Upper lobe of left lung (tissue), 6 donors: ENCODE results near the gene TAF8. TPM values are rescaled to one million over a fixed set of nuclear protein-coding genes. Genes with fewer than 3 reads are reported as not detected.
A peak's percentile ranks its signal among the peaks of the same experiment; 100 is the strongest.

ENCODE experiments used
- ATAC-seq, 2 donors: fragments of 200-7000 bp; cut with Tn5 transposase; one replicate each; pipeline ENCODE4 v1.9.1; 2022; ENCODE audit warnings: mild to moderate bottlenecking in 2 of 2, moderate library complexity in 2 of 2; ENCODE audit not compliant: low FRiP score in 2 of 2
- DNase-seq, 2 donors: peaks; one replicate each; pipeline ENCODE4 v3.0.0-alpha.2; 2019 to 2020
- H3K27ac ChIP-seq, 4 donors: fragments of 200-600 bp; sonication (generic); one replicate each; pipeline ENCODE4 v1.5.1; 2016 to 2019
- H3K27me3 ChIP-seq, 4 donors: fragments of 200-600 bp; sonication (generic); one replicate each; pipeline ENCODE4 v1.5.1; 2017 to 2019
- H3K36me3 ChIP-seq, 4 donors: fragments of 200-600 bp; sonication (generic); one replicate each; pipeline ENCODE4 v1.5.1; 2016 to 2019
- H3K4me1 ChIP-seq, 4 donors: fragments of 200-600 bp; sonication (generic); one replicate each; pipeline ENCODE4 v1.5.1; 2018 to 2019
- H3K4me3 ChIP-seq, 4 donors: fragments of 200-600 bp; sonication (generic); one replicate each; pipeline ENCODE4 v1.5.1; 2017 to 2019; ENCODE audit warnings: mild to moderate bottlenecking in 2 of 4, moderate library complexity in 1 of 4
- H3K9me3 ChIP-seq, 4 donors: fragments of 200-600 bp; sonication (generic); one replicate each; pipeline ENCODE4 v1.5.1; 2018 to 2019
- EP300 ChIP-seq, 4 donors: sonication (generic); formaldehyde crosslinking; IDR thresholded peaks; one replicate each; pipeline ENCODE4 v1.5.1; 2017; ENCODE audit warnings: antibody characterized with exemption in 4 of 4, control low read depth in 2 of 4
- POLR2A ChIP-seq, 4 donors: fragments of 450-650 bp; IDR thresholded peaks; one replicate each; pipeline ENCODE4 v1.5.1; 2016 to 2017; ENCODE audit warnings: antibody characterized with exemption in 4 of 4, mild to moderate bottlenecking in 2 of 4
- POLR2AphosphoS5 ChIP-seq, 2 donors: sonication (generic); formaldehyde crosslinking; IDR thresholded peaks; one replicate each; pipeline ENCODE4 v1.5.1; 2017; ENCODE audit warnings: antibody characterized with exemption in 2 of 2
- WGBS, 2 donors: methylation state at CpG; one replicate each; pipeline ENCODE4 v1.1.5; 2017 to 2018; 5-methylcytosine and 5-hydroxymethylcytosine counted together
- total RNA-seq, 6 donors: library from RNA; depleted of rRNA in 4 of 6; stranded (reverse); fragments of >200 nt in 4 of 6; gene quantifications; one replicate each; pipeline versions ENCODE4 v1.1.0 to v1.2.1, GENCODE V29; 2016 to 2021
- TF ChIP-seq, protein P1 (sequence below), 6 experiments: fragments of 450-650 bp in 4 of 6; fragments of 200-600 bp in 2 of 6; sonication (generic) in 2 of 6; IDR thresholded peaks; one replicate each; pipeline ENCODE4 v1.5.1; 2016 to 2019; ENCODE audit warnings: antibody characterized with exemption in 6 of 6
- donor health status: DM: no; HTN: no; CAD: no; lungs with moderate emphysema.
- donor health status: DM: no; HTN: yes; CAD: no; lungs with severe emphysema.

TAF8 gene
- total RNA-seq, 6 donors from 2014 or later, result 23.0 to 67.1 (median 34.4) TPM

DNA sequence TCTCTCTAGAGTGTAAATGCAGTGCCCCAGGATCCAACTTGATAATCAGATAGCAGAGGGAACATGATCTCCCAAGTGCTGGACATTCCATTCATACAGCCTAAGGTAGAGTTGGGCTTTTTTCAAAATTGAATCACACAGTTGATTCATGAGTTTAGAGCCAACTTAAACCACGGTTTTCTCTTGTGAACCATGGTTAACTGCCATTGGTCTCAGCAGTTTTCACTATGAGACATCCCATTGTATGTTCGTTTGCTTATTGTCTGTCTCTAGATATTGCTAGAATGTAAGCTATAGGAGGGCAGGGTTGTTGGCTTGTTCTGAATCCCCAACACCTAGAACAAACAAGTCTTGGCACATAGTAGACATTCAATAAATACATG is 37.2 kb upstream of the TAF8 start:
- no peak overlapping the region for H3K4me3 ChIP-seq
- H3K27me3 ChIP-seq, result no peaks in the 10 kb centered on the region
- DNase-seq, result no peak
- WGBS, 2 donors, result 84 to 86% methylated on average over 2 of the region's 2 CpGs
- peaks cover 18 to 44% (median 30%) of the 10 kb centered on the region in 4 donors for H3K4me1 ChIP-seq
- TF ChIP-seq POLR2A (IDR thresholded peaks at IDR 0.05) (no peak), EP300 (IDR thresholded peaks at IDR 0.05) (no peak), POLR2AphosphoS5 (IDR thresholded peaks at IDR 0.05) (no peak)
- TF ChIP-seq, protein P1, sequence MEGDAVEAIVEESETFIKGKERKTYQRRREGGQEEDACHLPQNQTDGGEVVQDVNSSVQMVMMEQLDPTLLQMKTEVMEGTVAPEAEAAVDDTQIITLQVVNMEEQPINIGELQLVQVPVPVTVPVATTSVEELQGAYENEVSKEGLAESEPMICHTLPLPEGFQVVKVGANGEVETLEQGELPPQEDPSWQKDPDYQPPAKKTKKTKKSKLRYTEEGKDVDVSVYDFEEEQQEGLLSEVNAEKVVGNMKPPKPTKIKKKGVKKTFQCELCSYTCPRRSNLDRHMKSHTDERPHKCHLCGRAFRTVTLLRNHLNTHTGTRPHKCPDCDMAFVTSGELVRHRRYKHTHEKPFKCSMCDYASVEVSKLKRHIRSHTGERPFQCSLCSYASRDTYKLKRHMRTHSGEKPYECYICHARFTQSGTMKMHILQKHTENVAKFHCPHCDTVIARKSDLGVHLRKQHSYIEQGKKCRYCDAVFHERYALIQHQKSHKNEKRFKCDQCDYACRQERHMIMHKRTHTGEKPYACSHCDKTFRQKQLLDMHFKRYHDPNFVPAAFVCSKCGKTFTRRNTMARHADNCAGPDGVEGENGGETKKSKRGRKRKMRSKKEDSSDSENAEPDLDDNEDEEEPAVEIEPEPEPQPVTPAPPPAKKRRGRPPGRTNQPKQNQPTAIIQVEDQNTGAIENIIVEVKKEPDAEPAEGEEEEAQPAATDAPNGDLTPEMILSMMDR (IDR thresholded peaks at IDR 0.05), result no peak
- peaks cover 0 to 6% (median 3%) of the 10 kb centered on the region in 4 donors for H3K36me3 ChIP-seq
- no peak overlapping the region for H3K27ac ChIP-seq
- H3K9me3 ChIP-seq, result no peaks in the 10 kb centered on the region
- ATAC-seq, result no peak

DNA sequence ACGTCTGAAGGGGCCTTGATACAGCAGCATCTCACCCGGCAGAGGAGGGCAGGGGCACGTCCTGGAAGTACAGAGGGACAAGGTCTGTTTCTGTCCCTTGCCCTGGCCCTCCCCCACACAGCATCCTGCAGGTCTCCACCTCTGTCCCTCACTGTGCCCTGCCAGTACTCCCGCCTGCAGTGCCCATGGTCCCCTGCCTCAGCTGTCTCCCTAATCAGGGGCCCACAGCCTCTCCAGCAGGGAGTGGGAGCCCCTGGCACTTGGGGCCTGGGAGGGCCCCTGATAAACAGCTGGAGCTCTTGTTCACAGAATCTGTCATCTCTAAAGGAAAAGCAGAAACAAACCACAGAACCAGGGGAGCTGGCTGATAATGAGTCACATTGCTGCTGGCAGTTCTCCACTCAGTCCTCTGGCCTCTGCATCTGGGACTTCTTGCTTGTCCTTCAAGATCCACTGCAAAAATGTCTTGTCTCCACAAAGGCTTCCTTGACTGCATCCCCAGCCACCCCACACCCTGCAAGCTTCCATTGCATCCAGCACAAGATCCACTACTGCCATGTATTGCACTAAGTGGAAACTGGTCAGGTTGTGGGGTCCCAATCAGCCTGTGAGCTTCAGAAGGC is 33.2 kb upstream of the TAF8 start:
- Histone ChIP-seq H3K36me3 (peaks cover 0 to 6% (median 4%) of the 10 kb centered on the region in 4 donors), H3K4me3 (no peak overlapping the region), H3K27ac (no peak overlapping the region), H3K27me3 (no peaks in the 10 kb centered on the region), H3K9me3 (no peaks in the 10 kb centered on the region), H3K4me1 (peaks cover 0 to 13% (median 10%) of the 10 kb centered on the region in 4 donors)
- TF ChIP-seq EP300 (IDR thresholded peaks at IDR 0.05), result no peak
- DNase-seq, result no peak
- 60 to 68% methylated on average over 4 of the region's 4 CpGs for WGBS, 2 donors
- ATAC-seq, result peak; percentile 49 to 53

DNA sequence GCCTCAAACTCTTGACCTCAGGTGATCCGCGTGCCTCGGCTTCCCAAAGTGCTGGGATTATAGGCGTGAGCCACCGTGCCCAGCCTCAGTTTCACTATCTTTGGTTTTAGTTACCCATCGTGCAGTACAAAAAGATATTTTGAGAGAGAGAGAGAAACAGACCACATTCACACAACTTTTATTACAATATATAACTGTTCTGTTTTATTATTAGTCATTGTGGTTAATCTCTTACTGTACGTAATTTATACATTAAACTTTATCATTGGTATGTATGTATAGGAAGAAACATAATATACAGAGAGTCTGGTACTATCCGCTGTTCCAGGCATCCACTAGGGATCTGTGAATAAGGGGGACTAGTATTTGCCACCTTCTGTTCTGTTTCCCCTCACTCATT is 29.4 kb upstream of the TAF8 start:
- DNase-seq, result no peak
- TF ChIP-seq, protein P1 (IDR thresholded peaks at IDR 0.05), result no peak
- no peak for TF ChIP-seq POLR2A (IDR thresholded peaks at IDR 0.05)
- no peaks in the 10 kb centered on the region for H3K27me3 ChIP-seq
- peaks cover 14 to 35% (median 25%) of the 10 kb centered on the region in 4 donors for H3K4me1 ChIP-seq
- H3K36me3 ChIP-seq, result peaks cover 0 to 10% (median 5%) of the 10 kb centered on the region in 4 donors
- WGBS, 2 donors, result 90 to 94% methylated on average over 8 of the region's 8 CpGs
- ATAC-seq, result no peak
- no peaks in the 10 kb centered on the region for H3K9me3 ChIP-seq
- no peak overlapping the region for H3K27ac ChIP-seq
- no peak overlapping the region for H3K4me3 ChIP-seq

DNA sequence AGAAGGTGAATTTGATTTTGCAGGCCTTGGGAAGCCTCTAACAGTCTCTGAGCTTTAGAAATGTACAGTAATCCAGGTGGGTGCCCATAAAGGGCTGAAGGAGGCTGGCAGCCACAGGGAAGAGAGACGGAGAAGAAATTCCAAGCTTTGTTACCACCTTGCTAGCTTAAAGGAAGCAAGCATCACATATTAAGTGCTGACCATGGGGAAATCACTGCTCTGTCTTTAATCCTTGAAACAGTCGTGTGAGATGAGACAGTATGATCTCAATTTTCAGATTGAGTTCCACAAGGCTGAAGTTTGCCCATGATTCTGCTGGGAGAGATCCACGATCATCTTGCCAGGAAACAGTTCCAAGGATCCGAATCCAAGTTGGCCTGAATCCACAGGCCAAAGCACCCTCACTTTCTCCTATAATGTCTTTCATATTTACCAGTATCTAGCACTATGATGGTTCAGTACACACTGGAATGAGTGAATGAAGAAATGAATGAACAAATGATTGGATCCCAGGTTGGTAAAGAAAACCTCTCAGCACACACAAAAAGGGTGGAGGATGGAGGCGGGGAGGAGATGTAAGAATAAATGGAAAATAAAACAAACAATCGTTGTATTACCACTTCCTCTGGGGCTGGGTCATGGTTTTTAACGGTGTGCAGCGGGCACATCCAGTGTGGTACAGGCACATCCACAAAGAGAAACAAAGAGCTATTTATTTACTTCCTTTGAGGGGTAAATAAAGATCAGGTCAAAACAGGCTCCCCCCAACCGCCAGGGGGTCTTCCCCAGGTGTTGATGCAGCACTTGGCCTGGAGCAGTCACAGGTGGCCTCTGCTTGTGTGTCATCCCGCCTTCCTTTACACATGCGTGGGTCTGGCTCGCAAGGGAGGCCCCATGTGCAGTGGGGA is 28.2 kb upstream of the TAF8 start:
- H3K9me3 ChIP-seq, result no peaks in the 10 kb centered on the region
- no peaks in the 10 kb centered on the region for H3K27me3 ChIP-seq
- WGBS, 2 donors, result 38 to 47% methylated on average over 11 to 12 of the region's 12 CpGs
- DNase-seq (no peak), ATAC-seq (peak in 1 of 2 donors; percentile 47)
- H3K27ac ChIP-seq, result peak overlapping the region in 3 of 4 donors; percentile 8 to 48 (median 42)
- peaks cover 0 to 10% (median 5%) of the 10 kb centered on the region in 4 donors for H3K36me3 ChIP-seq
- TF ChIP-seq POLR2A (IDR thresholded peaks at IDR 0.05), result no peak
- no peak for TF ChIP-seq POLR2AphosphoS5 (IDR thresholded peaks at IDR 0.05)
- TF ChIP-seq, protein P1 (IDR thresholded peaks at IDR 0.05), result no peak
- TF ChIP-seq EP300 (IDR thresholded peaks at IDR 0.05), result no peak
- H3K4me1 ChIP-seq, result peaks cover 18 to 46% (median 30%) of the 10 kb centered on the region in 4 donors
- H3K4me3 ChIP-seq, result no peak overlapping the region

DNA sequence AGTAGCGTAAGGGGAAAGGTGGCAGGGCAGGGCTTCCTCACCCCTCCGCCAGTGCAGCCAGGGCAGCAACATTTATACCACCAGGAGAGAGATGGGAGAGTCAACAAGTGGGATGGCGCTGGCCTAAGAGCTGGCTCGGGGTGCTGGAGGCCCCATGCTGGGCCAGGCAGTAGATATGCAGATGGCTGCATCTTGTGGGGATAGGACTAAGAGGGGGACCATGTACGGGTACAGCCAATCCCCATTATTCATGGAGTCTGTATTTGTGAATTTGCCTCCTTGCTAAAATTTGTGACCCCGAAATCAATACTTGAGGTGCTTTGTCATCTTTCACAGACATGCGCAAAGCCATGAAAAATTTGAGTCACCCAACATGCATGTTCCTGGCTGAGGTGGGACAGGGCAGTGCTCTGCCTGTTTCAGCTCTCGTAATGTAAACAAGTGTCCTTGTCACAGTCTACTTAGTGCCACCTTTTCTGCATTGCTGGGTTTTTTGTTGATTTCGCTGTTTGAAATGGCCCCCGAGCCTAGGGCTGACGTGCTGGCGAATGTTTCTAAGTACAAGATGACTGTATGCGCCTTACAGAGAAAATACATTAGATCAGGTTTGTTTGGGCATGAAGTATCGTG is 27.5 kb upstream of the TAF8 start:
- 82 to 85% methylated on average over 14 of the region's 14 CpGs for WGBS, 2 donors
- Histone ChIP-seq H3K27ac (peak overlapping the region in 3 of 4 donors; percentile 8 to 48 (median 42)), H3K36me3 (peaks cover 0 to 10% (median 4%) of the 10 kb centered on the region in 4 donors), H3K4me3 (no peak overlapping the region), H3K4me1 (peaks cover 18 to 49% (median 30%) of the 10 kb centered on the region in 4 donors), H3K9me3 (no peaks in the 10 kb centered on the region), H3K27me3 (no peaks in the 10 kb centered on the region)
- ATAC-seq (no peak), DNase-seq (no peak)
- TF ChIP-seq POLR2A (IDR thresholded peaks at IDR 0.05) (no peak), EP300 (IDR thresholded peaks at IDR 0.05) (no peak), POLR2AphosphoS5 (IDR thresholded peaks at IDR 0.05) (no peak)
- TF ChIP-seq, protein P1 (IDR thresholded peaks at IDR 0.05), result no peak
